Measurements from ENCODE around the gene PTPRG.

- no peak for TF ChIP-seq POLR2A (IDR thresholded peaks at IDR 0.05)
- TF ChIP-seq POLR2AphosphoS5 (IDR thresholded peaks at IDR 0.05), result no peak
Measured at GRCh38 chr3:61758839-61759238, 197.5 kb downstream of the PTPRG start.

Data from suprapubic skin (tissue), 4 donors.